ENCODE data around the gene PDCD1.
"Not testable (repeated sequence)": the region's sequence is repeated elsewhere in the genome, so short reads cannot be mapped to it uniquely, and the experiment has no call there.

PDCD1 gene

GRCh38 chr2:241844831-241845578, 13.7 kb downstream of the PDCD1 start:
- intact Hi-C loops (cut with DNase I): no loop called here
- DNase-seq: peak in 1 of 42 donors; percentile 11

DNA sequence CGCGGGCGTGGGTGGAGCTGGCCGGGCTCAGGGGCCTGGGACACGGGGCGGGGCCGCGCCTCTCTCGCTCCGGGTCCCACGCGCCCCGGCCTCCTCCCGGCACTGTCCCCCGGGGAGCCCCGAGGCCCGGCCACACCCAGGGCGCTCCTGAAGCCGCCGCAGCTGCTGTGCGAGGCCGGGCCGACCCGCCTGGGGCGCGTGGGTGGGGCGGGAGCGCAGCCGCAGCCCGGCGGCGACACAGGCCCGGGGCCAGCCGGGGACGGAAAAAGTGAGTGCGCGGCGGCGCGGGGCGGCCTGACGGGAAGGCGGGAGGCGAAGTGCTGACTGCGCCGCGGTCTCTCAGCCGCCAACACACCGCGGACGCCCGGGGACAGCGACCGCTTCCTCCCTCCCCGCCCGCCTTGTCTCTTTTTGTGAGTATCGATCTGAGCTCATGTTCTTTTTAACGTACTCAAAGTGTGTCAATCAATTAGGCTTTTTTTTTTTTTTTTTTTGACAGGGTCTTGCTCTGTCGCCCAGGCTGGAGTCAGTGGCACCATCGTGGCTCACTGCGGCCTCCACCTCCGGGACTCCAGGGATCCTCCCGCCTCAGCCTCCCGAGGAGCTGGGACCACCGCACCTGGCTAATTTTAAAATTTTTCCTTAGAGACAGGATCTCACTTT, 14.5 kb downstream of the PDCD1 start:
- DNase-seq: peak in 28 of 42 donors; percentile 25 to 75 (median 48)
- intact Hi-C loops (cut with DNase I): no loop called here

DNA sequence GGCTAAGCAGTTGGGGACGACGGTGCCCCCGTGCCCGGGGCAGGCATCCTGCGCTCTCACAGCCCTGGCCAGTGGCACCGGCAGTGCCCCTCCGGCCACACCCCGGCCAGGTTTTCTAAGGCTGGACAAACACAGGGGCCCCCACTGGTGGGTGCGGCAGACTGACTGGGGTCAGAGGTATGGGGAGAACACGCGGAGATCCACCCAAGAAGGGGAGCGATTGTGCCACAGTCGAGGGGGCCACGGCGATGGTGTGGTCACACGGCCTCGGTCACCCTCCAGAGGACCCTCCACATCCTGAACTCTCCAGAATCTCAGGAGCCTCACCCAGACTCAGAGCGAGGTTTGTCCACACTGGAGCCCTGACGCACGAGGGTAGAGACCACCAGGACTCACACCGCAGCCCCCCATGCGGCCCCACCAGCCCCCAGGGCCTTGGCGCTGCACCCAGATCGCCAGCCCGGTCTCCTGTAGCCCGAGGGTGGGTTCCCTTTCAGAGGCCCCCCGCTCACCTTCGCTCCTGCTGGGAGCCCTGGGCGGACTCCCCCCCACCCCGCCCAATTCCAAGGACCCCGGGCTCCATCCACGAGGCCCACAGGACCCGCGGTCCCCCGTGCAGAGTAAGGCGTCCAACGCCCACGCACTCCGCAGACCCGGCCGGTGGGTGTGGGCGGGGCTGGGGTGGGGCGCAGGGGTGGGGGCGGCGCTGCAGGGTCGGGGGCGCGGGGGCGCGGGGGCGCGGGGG, 15.2 kb downstream of the PDCD1 start:
- DNase-seq: peak in 1 of 42 donors; percentile 28
- intact Hi-C loops (cut with DNase I): no loop called here

DNA sequence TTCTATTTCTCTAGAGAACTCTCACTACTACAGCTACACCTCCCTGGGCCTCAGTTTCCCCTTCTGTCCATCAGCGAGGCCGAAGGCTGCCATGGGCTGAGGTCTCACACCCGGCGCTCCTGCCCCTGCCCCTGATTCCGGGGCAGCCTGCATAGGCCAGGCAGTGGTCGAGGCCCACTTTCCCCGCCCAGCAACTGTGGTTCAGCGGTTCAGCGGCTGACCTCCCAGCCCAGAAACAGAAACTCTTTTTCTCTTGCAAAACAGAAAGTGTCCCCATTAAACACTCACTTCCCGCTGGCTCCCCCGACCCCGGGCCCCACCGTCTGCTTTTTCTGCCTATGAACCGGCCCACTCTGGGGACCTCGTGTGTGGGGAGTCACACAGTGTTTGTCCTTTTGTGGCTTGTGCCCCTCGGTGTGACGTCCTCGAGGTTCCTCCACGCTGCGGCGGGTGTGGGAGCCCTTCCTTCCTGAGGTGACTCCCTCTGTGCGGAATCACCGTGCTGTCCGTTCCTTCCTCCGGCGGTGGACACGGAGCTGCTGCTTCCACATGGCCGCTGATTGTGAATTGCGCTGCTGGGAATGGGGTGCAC, 16.0 kb downstream of the PDCD1 start:
- intact Hi-C loops (cut with DNase I): no loop called here
- peak in 17 of 42 donors; percentile 16 to 63 (median 33) for DNase-seq

DNA sequence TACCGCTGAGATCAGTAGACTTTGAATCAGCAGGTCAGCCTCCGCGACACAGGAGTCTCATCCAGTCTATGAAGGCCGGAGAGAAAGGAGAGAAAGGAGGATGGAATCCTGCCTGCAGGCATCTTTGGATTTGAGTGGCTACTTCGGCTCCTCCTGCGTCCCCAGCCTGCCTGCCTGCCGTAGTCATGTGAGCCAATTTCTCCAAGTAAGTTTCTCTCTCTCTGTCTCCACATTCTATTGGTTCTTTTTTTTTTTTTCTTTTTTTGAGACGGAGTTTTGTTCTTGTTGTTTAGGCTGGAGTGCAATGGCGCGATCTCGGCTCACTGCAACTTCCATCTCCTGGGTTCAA, 16.7 kb downstream of the PDCD1 start:
- intact Hi-C loops (cut with DNase I): no loop called here
- DNase-seq: peak in 3 of 42 donors; percentile 9 to 26 (median 17)

- peak in 3 of 42 donors; percentile 14 to 24 (median 19) for DNase-seq
- intact Hi-C loops (cut with DNase I): no loop called here
Measured at GRCh38 chr2:241841181-241842066, 17.3 kb downstream of the PDCD1 start.

DNA sequence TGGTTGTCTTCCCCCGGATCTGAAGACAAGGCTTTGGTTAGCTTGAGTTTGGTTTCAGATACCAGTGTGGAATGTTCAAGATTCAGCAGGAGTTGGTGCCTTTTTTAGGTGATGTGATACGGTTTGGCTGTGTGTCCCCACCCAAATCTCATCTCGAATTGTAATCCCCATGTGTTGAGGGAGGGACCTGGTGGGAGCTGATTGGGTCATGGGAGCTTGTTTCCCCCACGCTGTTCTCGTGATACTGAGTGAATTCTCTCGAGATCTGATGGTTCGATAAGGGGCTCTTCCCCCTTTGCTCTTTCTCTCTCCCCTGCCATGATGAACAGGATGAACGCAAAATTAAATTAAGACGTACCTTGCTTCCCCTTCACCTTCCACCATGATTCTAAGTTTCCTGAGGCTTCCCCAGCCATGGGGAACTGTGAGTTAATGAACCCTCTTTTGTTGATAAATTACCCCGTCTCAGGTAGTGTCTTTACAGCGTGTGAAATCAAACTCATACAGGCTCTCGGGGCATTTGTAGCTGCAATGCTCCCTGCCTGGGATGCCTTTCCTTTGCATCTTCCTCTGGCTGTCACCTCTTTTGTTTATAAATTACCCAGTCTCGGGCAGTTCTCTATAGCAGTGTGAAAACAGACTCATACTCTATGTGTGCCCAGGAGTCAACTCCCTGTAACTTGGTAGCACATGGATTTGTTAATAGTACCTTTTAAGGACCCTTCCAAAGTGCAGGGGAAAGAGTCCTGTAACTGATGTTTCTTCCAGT, 21.3 kb downstream of the PDCD1 start:
- peak in 3 of 42 donors; percentile 0 to 8 (median 3) for DNase-seq
- intact Hi-C loops (cut with DNase I): no loop called here

DNA sequence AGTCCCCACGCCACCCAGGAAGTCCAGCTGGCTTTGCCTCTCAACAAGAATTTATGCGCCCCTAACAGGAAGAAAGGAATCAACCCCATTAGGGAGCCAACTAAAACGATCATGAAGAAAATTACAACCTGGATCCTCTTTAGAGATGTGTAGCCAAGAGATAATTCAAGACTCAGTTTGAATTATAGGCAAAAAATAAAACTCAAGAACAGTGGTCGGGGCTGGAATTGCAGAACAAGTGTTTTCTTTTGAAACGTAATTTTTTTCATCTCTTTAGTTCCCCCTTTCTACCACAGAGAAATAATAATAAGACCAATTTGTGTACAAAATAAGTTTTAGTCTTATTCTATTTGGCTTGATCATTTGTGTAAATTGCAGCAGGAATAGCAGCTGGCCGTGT, 22.4 kb downstream of the PDCD1 start:
- peak in 2 of 42 donors; percentile 1 to 5 for DNase-seq
- intact Hi-C loops (cut with DNase I): no loop called here

DNA sequence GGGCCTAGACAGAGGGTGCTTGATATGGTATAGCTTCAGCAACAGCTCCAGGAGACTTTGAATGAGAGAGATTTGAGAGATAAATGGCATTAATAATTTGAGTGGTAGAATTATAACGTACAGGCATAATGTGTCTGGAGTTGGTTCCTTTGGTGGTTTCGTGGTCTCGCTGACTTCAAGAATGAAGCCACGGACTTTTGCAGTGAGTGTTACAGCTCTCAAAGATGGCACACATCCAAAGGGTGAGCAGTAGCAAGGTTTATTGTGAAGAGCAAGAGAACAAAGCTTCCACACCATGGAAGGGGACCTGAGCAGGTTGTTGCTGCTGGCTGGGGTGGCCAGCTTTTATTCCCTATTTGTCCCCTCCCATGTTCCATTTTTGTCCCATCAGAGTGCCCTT, 23.1 kb downstream of the PDCD1 start:
- no peak for DNase-seq
- intact Hi-C loops (cut with DNase I): no loop called here

DNA sequence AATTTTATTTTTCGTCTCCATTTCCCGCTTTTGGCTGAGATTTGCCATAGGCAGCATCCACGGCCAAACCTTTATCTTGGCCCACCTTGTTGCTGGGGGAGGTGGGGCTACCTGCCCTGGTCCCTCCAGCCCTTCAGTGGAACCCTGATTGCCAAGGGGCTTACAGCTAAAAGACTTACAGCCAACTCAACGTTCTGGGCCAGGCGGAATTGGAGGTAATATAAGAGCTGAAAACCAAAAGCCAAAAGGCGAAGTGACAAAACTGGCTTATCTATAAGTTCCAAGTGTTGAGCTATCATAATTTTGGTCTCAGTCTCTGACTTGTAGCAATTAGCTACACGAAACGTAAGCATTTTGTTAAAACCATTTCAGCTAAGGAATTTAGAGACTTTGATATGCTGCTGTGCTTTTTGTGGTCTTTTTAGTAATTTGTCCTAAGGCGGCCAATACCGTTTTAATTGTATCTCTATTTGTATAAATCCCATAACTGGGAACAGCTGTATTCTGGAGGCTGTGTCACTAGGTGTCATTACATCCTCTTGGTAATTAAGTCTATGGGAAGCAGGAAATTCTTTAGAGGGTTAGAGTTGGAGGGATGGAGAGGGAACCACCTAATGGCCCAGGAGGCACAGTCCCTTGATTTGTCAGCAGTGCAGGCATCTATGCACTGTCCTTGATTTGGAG, 24.0 kb downstream of the PDCD1 start:
- DNase-seq: peak in 5 of 42 donors; percentile 1 to 27 (median 12)
- intact Hi-C loops (cut with DNase I): no loop called here

DNA sequence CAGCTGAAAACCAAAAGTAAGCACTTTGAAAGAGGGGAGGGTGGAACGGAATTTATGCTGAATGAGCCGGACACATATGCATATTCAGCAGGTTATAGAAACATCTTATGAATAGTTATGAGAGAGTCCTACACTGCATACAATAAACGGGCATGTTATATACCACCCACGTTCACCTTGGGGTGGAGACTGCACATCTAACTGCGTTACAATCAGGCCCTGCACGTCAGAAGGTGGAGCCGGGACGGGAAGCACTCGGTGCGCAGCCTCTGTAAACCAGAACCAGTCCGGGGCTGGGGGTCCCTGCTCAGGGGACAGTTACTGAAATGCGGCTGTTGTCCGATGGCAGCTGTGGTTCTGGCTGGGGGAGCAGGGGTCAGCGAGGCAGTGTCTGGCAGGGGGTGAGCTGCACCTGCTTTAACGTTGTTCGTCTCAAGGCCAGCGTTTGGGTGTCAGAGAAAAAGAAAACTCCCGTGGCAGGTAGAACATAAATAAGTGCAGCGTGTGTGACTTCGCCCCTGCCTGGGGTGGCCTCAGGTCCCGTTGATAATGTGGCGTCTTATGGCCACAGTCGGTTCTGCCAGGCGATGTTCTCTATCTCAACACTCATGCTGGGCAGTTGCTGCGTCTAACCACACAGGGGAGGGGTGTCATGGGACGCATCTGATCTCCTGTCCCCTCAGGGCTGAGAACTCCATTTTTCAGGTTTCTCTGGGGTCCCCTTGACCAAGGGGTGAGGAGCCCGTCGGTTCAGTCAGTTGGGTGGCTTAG, 24.8 kb downstream of the PDCD1 start:
- intact Hi-C loops (cut with DNase I): not testable (repeated sequence)

DNA sequence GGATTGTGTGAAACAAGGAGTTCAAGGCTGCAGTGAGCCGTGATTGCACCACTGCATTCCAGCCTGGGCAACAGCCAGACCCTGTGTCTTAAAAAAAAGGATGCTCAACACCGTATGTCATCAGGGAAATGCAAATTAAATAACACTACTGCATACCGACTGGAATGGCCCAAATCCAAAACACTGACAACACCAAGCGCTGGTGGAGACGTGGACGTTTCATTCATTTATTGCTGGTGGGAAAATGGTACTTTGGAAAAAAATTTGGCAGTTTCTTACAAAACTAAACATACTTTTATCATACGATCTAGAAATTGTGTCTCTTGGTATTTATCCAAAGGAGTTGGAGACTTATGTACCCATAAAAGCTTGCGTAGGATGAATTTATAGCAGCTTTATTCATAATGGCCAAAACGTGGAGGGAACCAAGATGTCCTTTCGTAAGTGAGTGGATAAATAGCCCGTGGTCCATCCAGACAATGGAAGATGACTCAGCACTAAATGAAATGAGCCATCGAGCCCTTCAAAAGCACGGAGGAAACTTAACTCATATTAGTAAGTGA, 25.5 kb downstream of the PDCD1 start:
- DNase-seq: peak in 6 of 42 donors; percentile 0 to 38 (median 5)
- intact Hi-C loops (cut with DNase I): no loop called here

More for the DNA sequence above, 24.8 kb downstream of the PDCD1 start:
- DNase-seq: peak in 8 of 42 donors; percentile 1 to 24 (median 6)

- intact Hi-C loops (cut with DNase I): no loop called here
- DNase-seq: no peak
Measured at GRCh38 chr2:241827394-241827793, 31.3 kb downstream of the PDCD1 start.

DNA sequence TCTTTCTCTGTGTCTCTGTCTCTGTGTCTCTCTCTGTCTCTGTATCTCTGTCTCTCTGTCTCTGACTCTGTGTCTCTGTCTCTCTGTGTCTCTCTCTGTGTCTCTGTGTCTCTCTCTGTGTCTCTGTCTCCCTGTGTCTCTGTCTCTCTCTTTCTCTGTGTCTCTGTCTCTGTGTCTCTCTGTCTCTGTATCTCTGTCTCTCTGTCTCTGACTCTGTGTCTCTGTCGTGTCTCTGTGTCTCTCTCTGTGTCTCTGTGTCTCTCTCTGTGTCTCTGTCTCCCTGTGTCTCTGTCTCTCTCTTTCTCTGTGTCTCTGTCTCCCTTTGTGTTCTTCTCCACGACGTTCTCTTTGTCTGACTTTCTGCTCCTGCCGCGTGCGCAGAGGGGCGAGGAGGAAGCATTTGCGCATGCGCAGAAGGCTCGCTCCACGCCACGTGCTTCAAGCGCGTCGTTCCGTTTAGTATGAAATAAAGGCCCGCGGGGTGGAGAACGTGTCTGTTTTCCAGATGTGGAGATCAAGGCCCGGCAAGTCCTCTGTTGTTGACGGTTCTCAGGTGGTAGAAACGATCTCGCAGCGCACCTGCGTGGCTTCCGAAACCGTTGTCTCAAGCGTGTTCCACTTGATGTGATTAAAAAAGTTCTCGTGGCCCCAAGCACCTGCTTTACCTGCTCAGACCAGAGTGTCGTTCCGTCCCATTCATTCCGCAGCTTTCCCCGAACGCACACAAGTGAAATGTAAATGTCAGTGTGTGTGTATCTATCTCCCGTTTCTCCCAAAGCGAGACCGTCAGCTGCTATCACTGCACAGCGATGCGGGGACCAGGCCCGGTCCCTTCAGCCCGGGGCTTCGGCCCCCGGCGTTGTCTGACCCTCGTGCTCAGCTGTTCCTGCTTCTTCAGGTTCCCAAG, 34.9 kb downstream of the PDCD1 start:
- intact Hi-C loops (cut with DNase I): not testable (repeated sequence)
- DNase-seq: peak in 3 of 42 donors; percentile 4 to 29 (median 13)

- intact Hi-C loops (cut with DNase I): no loop called here
- peak in 4 of 42 donors; percentile 0 to 22 (median 3) for DNase-seq
Measured at GRCh38 chr2:241822264-241822623, 36.5 kb downstream of the PDCD1 start.
